H1 (cell line): ENCODE measurements around the gene APPL2. TPM values are rescaled to one million over a fixed set of nuclear protein-coding genes. Genes with fewer than 3 reads are reported as not detected.

Source experiments
- GTF2F1 ChIP-seq: IDR thresholded peaks from 2 replicates; pipeline ENCODE4 v1.6.1; 2012; ENCODE audit warnings: low read depth, low read length, improper control_type of control experiment, borderline replicate concordance
- HDAC2 ChIP-seq, 2 experiments: fragments of 300-600 bp in 1 of 2; sonication (generic) in 1 of 2; IDR thresholded peaks; 2 replicates each; pipeline ENCODE4 v1.6.1; 2011 to 2012; ENCODE audit warnings: low read depth in 2 of 2, low read length in 2 of 2, mild to moderate bottlenecking in 2 of 2, moderate library complexity in 2 of 2, borderline replicate concordance in 1 of 2, inconsistent platforms in 1 of 2
- JUND ChIP-seq: IDR thresholded peaks from 2 replicates; pipeline ENCODE4 v1.6.1; 2011; ENCODE audit warnings: mild to moderate bottlenecking, improper control_type of control experiment, low read length
- MAFK ChIP-seq: IDR thresholded peaks from 2 replicates; pipeline ENCODE4 v1.6.1; 2012; ENCODE audit warnings: low read depth, mild to moderate bottlenecking, improper control_type of control experiment, low read length
- PHF8 ChIP-seq: fragments of 200-600 bp; sonication (generic); conservative IDR thresholded peaks from 2 replicates; pipeline ENCODE4 v1.7.1; 2012; ENCODE audit warnings: low read depth, mild to moderate bottlenecking, inconsistent platforms, low read length, moderate library complexity
- POU5F1 ChIP-seq: IDR thresholded peaks from 2 replicates; pipeline ENCODE4 v1.6.1; 2011; ENCODE audit warnings: low read depth, mild to moderate bottlenecking, low read length, moderate library complexity
- RNF2 ChIP-seq: fragments of 200-900, 300-1000 bp; sonication (generic); IDR thresholded peaks from 2 replicates; pipeline ENCODE4 v1.7.1; 2016; ENCODE audit warnings: borderline replicate concordance, low read depth, mild to moderate bottlenecking, antibody characterized with exemption, low read length; ENCODE audit not compliant: poor library complexity, severe bottlenecking; ENCODE audit errors: missing control alignments
- RXRA ChIP-seq: IDR thresholded peaks from 2 replicates; pipeline ENCODE4 v1.6.1; 2011; ENCODE audit warnings: low read depth, mild to moderate bottlenecking, low read length, moderate library complexity; ENCODE audit not compliant: insufficient read depth
- SIRT6 ChIP-seq: IDR thresholded peaks from one replicate; pipeline ENCODE4 v1.7.1; 2012; ENCODE audit warnings: low read length, inconsistent platforms
- SP2 ChIP-seq: IDR thresholded peaks from 2 replicates; pipeline ENCODE4 v1.6.1; 2012; ENCODE audit warnings: mild to moderate bottlenecking, low read length, inconsistent platforms
- YY1 ChIP-seq: IDR thresholded peaks from 2 replicates; pipeline ENCODE4 v1.6.1; 2011; ENCODE audit warnings: low read depth, mild to moderate bottlenecking, low read length
- polyA plus RNA-seq, 7 experiments: library from polyadenylated mRNA; depleted of rRNA in 3 of 7; stranded (reverse) in 5 of 7; unstranded in 2 of 7; fragments of >200 nt in 5 of 7; fragments of 200-250 nt in 2 of 7; gene quantifications; 1 replicate in 5 of 7; 2 replicates in 1 of 7; 4 replicates in 1 of 7; pipeline versions ENCODE4 v1.2.1 to v1.2.3, GENCODE V29; 2011 to 2013; ENCODE audit warnings: missing spikeins in 2 of 7, mixed read lengths in 2 of 7
- total RNA-seq: library from RNA; stranded (reverse); fragmentation: NEBNext Ultra II Directional; extraction: Animal tissue kit (Norgen Biotek cat#: 25700); gene quantifications from 2 replicates; pipeline ENCODE4 v1.2.1, GENCODE V29; 2021

APPL2 gene
- total and polyA plus RNA-seq, 2 of the 8 experiments (the other 6 are each of a cell fraction or from before 2014, with no cell fraction given), result 8.9 to 22.9 TPM

DNA sequence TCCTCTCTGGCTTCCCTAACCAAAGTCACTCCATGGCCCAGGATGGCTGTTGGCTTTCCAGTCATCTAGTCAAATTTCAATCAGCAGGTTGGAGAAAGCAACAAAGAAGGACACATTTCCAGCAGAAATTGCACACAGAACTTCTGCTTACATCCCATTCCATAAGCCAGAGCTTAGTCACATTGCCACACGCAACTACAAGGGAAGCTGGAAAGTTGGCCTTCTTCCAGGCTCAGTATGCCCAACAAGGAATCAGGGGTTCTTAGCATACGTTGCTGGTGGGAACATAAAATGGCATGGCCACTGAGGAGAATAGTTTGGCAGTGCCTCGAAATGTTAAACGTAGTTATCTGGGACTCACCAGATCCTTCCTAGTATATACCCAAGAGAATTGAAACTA is 9.3 kb upstream of the APPL2 start (continued):
- TF ChIP-seq YY1, result no peak
- TF ChIP-seq POU5F1, result no peak
- TF ChIP-seq RXRA, result no peak
- no peak for TF ChIP-seq RNF2
- no peak for TF ChIP-seq JUND
- no peak for TF ChIP-seq MAFK
- TF ChIP-seq PHF8, result no peak
- no peak for TF ChIP-seq GTF2F1
- TF ChIP-seq SP2, result no peak
- TF ChIP-seq HDAC2 (IDR thresholded peaks at IDR 0.05; ENCODE audit: borderline replicate concordance in 1 of 2, low read depth in 2 of 2, low read length in 2 of 2), result no peak
- TF ChIP-seq SIRT6, result no peak
